Measurements from ENCODE around the gene SAMD4A. TPM values are rescaled to one million over a fixed set of nuclear protein-coding genes. Genes with fewer than 3 reads are reported as not detected.

SAMD4A gene
- total RNA-seq, 3 donors from 2014 or later, result 28.5 to 44.6 (median 36.2) TPM

GRCh38 chr14:54688229-54688628 lies 121.3 kb downstream of the SAMD4A start:
- Histone ChIP-seq H3K4me1 (no peaks in the 10 kb centered on the region), H3K36me3 (no peaks in the 10 kb centered on the region), H3K27me3 (no peaks in the 10 kb centered on the region), H3K9me3 (no peaks in the 10 kb centered on the region), H3K4me3 (no peak overlapping the region), H3K27ac (peak overlapping the region in 1 of 2 donors; percentile 89)
- intact Hi-C loops (cut with DNase I; ENCODE audit: low total_unique reads), result loop anchor here (5.0 to 10.0 kb wide), 2 partner anchors 123 to 1056 kb away; partner anchors contain the start of gene SAMD4A
- TF ChIP-seq POLR2AphosphoS5 (IDR thresholded peaks at IDR 0.05) (no peak), POLR2A (IDR thresholded peaks at IDR 0.05) (no peak), CTCF (IDR thresholded peaks at IDR 0.05) (no peak)
- no peak for DNase-seq (ENCODE audit: low spot score in 2 of 2)

DNA sequence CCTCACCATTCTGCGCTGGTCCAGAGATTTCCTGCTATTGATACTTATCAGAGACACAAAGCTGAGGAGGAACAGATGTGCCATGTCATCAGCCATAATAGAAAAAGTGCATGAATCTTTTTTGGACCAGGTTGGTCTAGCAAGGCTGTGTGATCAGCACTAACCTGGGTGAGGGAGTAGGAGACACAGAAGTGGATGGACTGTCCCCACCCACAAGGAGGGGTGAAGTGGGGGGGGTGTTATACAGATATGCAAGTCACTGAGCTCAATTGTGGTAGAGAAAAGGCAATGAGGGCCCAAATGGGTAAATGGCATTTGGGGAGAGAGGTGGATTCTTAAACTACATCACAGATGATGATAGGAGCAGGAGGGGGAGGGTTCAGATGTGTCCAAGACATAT lies 123.0 kb downstream of the SAMD4A start:
- no peak for DNase-seq (ENCODE audit: low spot score in 2 of 2)
- no peaks in the 10 kb centered on the region for H3K36me3 ChIP-seq
- H3K27me3 ChIP-seq, result no peaks in the 10 kb centered on the region
- no peaks in the 10 kb centered on the region for H3K4me1 ChIP-seq
- no peak overlapping the region for H3K4me3 ChIP-seq
- TF ChIP-seq POLR2AphosphoS5 (IDR thresholded peaks at IDR 0.05) (no peak), POLR2A (IDR thresholded peaks at IDR 0.05) (no peak), CTCF (IDR thresholded peaks at IDR 0.05) (no peak)
- H3K27ac ChIP-seq, result peak overlapping the region in 1 of 2 donors; percentile 17
- no peaks in the 10 kb centered on the region for H3K9me3 ChIP-seq
- intact Hi-C loops (cut with DNase I; ENCODE audit: low total_unique reads), result loop anchor here (5.0 to 10.0 kb wide), 2 partner anchors 125 to 1058 kb away; partner anchors contain the start of gene SAMD4A

- TF ChIP-seq POLR2AphosphoS5 (IDR thresholded peaks at IDR 0.05) (no peak), CTCF (IDR thresholded peaks at IDR 0.05) (no peak), POLR2A (IDR thresholded peaks at IDR 0.05) (no peak)
- Histone ChIP-seq H3K4me3 (no peak overlapping the region), H3K36me3 (no peaks in the 10 kb centered on the region), H3K27me3 (no peaks in the 10 kb centered on the region), H3K9me3 (no peaks in the 10 kb centered on the region), H3K27ac (peak overlapping the region in 1 of 2 donors; percentile 7), H3K4me1 (no peaks in the 10 kb centered on the region)
- DNase-seq (ENCODE audit: low spot score in 2 of 2), result no peak
- intact Hi-C loops (cut with DNase I; ENCODE audit: low total_unique reads), result no loop called here
Observed at GRCh38 chr14:54690887-54691286, 124.0 kb downstream of the SAMD4A start.

GRCh38 chr14:54691525-54692283 lies 124.8 kb downstream of the SAMD4A start:
- intact Hi-C loops (cut with DNase I; ENCODE audit: low total_unique reads), result no loop called here
- peak overlapping the region; percentile 48 to 65 for H3K27ac ChIP-seq

More at GRCh38 chr14:54691525-54692283, 124.8 kb downstream of the SAMD4A start:
- Histone ChIP-seq H3K4me1 (no peaks in the 10 kb centered on the region), H3K4me3 (no peak overlapping the region), H3K36me3 (no peaks in the 10 kb centered on the region), H3K9me3 (no peaks in the 10 kb centered on the region), H3K27me3 (no peaks in the 10 kb centered on the region)
- TF ChIP-seq POLR2AphosphoS5 (IDR thresholded peaks at IDR 0.05) (peak in 1 of 3 donors; percentile 28), CTCF (IDR thresholded peaks at IDR 0.05) (peak in 2 of 3 donors; percentile 68 to 69), POLR2A (IDR thresholded peaks at IDR 0.05) (no peak)
- peak; percentile 58 to 62 for DNase-seq (ENCODE audit: low spot score in 2 of 2)
